Testis (tissue), 3 donors: ENCODE results near the gene AKIRIN2. TPM values are rescaled to one million over a fixed set of nuclear protein-coding genes. Genes with fewer than 3 reads are reported as not detected.

Source experiments
- DNase-seq: peaks from one replicate; pipeline ENCODE4 v3.0.0-alpha.2; 2019
- H3K27ac ChIP-seq, 2 donors: fragments of 200-600 bp; sonication (generic); one replicate each; pipeline ENCODE4 v1.5.1; 2019
- H3K27me3 ChIP-seq: fragments of 200-600 bp; sonication (generic); one replicate; pipeline ENCODE4 v1.5.1; 2019
- H3K36me3 ChIP-seq: fragments of 200-600 bp; sonication (generic); one replicate; pipeline ENCODE4 v1.5.1; 2017; ENCODE audit warnings: low read depth; ENCODE audit errors: missing control alignments
- H3K4me1 ChIP-seq: fragments of 200-600 bp; sonication (generic); one replicate; pipeline ENCODE4 v1.5.1; 2019
- H3K4me3 ChIP-seq, 2 donors: fragments of 200-600 bp; sonication (generic); one replicate each; pipeline ENCODE4 v1.5.1; 2017 to 2019
- H3K9me3 ChIP-seq: fragments of 200-600 bp; sonication (generic); one replicate; pipeline ENCODE4 v1.5.1; 2017
- CTCF ChIP-seq, 3 experiments: fragments of 450-650 bp in 2 of 3; fragments of 200-600 bp in 1 of 3; sonication (generic) in 1 of 3; IDR thresholded peaks; one replicate each; pipeline ENCODE4 v1.5.1; 2016 to 2019; ENCODE audit warnings: antibody characterized with exemption in 3 of 3, mild to moderate bottlenecking in 2 of 3, moderate library complexity in 1 of 3
- POLR2A ChIP-seq: fragments of 450-650 bp; IDR thresholded peaks from one replicate; pipeline ENCODE4 v1.6.1; 2017; ENCODE audit warnings: antibody characterized with exemption, mild to moderate bottlenecking, moderate library complexity
- WGBS, 2 donors: methylation state at CpG; one replicate each; pipeline ENCODE4 v1.1.5; 2018; 5-methylcytosine and 5-hydroxymethylcytosine counted together
- intact Hi-C: fragments of 100-400 bp; cut with DNase I; formaldehyde crosslinking; loops from one replicate; pipeline ENCODE4 v1.15.1; 2023; ENCODE audit warnings: low total_unique reads
- polyA plus RNA-seq: library from polyadenylated mRNA; stranded (reverse); fragments of 350-450 nt; fragmentation: Illumina TruSeq; extraction: RNeasy Lipid Tissue Mini Kit (QIAGEN cat#74804); gene quantifications from one replicate; pipeline ENCODE4 v1.2.3, GENCODE V29; 2014; ENCODE audit warnings: low read depth, low replicate concordance; ENCODE audit not compliant: insufficient read depth
- total RNA-seq, 2 donors: library from RNA; depleted of rRNA; stranded (reverse); fragments of >200 nt; gene quantifications; one replicate each; pipeline ENCODE4 v1.2.3, GENCODE V29; 2016

Gene AKIRIN2
- total and polyA plus RNA-seq, 3 donors from 2014 or later = 65.2 to 73.5 (median 72.5) TPM

- Histone ChIP-seq H3K4me3 (peak overlapping the region; percentile 96 to 99), H3K4me1 (peaks cover 6% of the 10 kb centered on the region), H3K9me3 (no peaks in the 10 kb centered on the region), H3K27ac (peak overlapping the region; percentile 94 to 99), H3K27me3 (no peaks in the 10 kb centered on the region), H3K36me3 (no peaks in the 10 kb centered on the region)
- DNase-seq = no peak
- intact Hi-C loops = no loop called here
- TF ChIP-seq CTCF (IDR thresholded peaks at IDR 0.05) (no peak), POLR2A (no peak)
- 1 to 2% methylated on average over 7 of the region's 7 CpGs for WGBS, 2 donors
Measured at GRCh38 chr6:87702589-87702945, 534 bp upstream of the AKIRIN2 start.

GRCh38 chr6:87701344-87701675 lies 723 bp downstream of the AKIRIN2 start:
- H3K9me3 ChIP-seq = no peaks in the 10 kb centered on the region
- 0% methylated on average over 6 to 14 of the region's 36 CpGs for WGBS, 2 donors
- no peak for TF ChIP-seq CTCF (IDR thresholded peaks at IDR 0.05)
- TF ChIP-seq POLR2A = no peak
- peak overlapping the region; percentile 96 to 99 for H3K4me3 ChIP-seq
- H3K27me3 ChIP-seq = no peaks in the 10 kb centered on the region
- H3K27ac ChIP-seq = peak overlapping the region; percentile 94 to 99
- peaks cover 6% of the 10 kb centered on the region for H3K4me1 ChIP-seq
- intact Hi-C loops = no loop called here
- H3K36me3 ChIP-seq = no peaks in the 10 kb centered on the region
- peak; percentile 36 for DNase-seq

GRCh38 chr6:87700397-87701343 lies 1.4 kb downstream of the AKIRIN2 start:
- intact Hi-C loops = no loop called here
- H3K36me3 ChIP-seq = no peaks in the 10 kb centered on the region
- 0 to 1% methylated on average over 18 of the region's 18 CpGs for WGBS, 2 donors
- no peak for TF ChIP-seq POLR2A
- no peak for TF ChIP-seq CTCF (IDR thresholded peaks at IDR 0.05)
- H3K27ac ChIP-seq = peak overlapping the region; percentile 94 to 99
- H3K4me3 ChIP-seq = peak overlapping the region; percentile 96 to 99
- peaks cover 11% of the 10 kb centered on the region for H3K4me1 ChIP-seq
- peak; percentile 56 for DNase-seq
- no peaks in the 10 kb centered on the region for H3K9me3 ChIP-seq
- H3K27me3 ChIP-seq = no peaks in the 10 kb centered on the region

GRCh38 chr6:87699576-87699975 lies 2.5 kb downstream of the AKIRIN2 start:
- DNase-seq = no peak
- intact Hi-C loops = no loop called here
- Histone ChIP-seq H3K4me3 (peak overlapping the region; percentile 96 to 99), H3K9me3 (no peaks in the 10 kb centered on the region), H3K36me3 (no peaks in the 10 kb centered on the region), H3K27me3 (no peaks in the 10 kb centered on the region), H3K4me1 (peaks cover 12% of the 10 kb centered on the region), H3K27ac (peak overlapping the region in 1 of 2 donors; percentile 99)
- TF ChIP-seq CTCF (IDR thresholded peaks at IDR 0.05) (no peak), POLR2A (no peak)
- 1 to 2% methylated on average over 4 of the region's 4 CpGs for WGBS, 2 donors
